ENCODE results near the gene NELL1.

NELL1 gene

DNA sequence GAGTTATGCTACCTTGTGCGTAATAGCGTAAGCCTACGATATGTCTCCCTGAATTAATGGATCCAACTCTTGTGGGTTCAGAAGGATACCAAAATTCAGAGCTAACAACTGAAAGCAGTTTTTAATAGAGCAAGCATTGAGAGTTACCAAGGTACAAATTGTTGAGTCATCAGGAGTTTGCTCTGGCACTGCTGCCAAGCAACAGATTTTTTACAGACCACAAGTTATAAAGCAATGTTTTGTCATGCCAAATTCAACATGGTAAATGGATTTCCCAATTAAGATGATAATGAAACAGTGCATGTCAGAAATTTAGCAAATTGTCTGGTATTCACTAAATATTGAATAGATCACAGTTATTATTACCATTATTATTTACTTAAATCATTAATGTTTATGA lies 295.6 kb downstream of the NELL1 start:
- no peak for TF ChIP-seq GATA2 (IDR thresholded peaks at IDR 0.05; ENCODE audit: low read depth, low read length)
- TF ChIP-seq GATA3 (IDR thresholded peaks at IDR 0.05; ENCODE audit: low read depth, low read length), result no peak

DNA sequence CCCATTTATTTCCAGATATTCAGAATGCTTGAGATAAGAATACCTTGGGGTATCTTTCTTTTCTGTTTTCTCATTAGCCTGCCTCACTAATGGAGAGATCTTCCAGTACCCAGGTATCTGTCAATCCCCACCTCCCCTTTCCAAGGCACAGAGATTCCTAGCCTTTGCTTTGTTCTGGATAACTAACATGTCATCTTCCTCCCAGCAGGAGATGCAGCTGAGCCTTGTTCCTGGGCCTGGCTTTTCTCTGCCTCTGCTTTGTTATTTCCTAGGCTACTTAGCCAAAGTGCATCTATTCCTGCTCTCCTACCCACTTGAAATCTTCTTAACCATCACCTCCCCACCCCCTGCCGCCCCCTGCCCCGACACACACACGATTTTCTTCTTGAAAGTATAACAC lies 297.1 kb downstream of the NELL1 start:
- TF ChIP-seq GATA3 (IDR thresholded peaks at IDR 0.05; ENCODE audit: low read depth, low read length) (no peak), GATA2 (IDR thresholded peaks at IDR 0.05; ENCODE audit: low read depth, low read length) (no peak)

DNA sequence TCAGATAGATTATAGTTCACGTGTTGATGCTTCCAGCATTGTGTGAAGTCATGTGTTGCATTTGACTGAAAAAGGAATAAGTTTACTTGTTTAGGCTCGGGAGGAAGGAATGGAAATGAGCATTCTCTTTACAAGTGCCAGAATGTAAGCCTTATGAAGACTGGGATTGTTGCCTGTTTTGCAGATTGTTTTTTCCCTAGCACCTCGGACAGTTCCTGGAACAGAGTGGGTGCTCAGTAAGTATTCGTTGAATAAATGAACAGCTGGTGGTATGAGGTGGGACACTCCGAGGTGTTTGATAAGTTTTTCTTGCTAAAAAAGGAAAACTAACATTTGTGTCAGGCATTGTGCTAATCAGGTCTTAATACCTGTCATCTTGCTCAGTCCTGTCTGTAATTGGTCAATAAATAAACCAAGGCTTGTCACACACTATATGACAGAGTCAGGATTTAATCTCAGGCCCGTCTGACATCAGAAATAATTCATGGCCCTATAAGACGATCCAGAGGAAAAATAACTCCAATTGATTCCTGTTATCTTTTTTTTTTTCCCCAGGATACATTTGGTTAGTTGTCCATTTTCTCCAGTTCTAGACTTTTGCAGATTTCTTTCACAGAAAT lies 304.7 kb downstream of the NELL1 start:
- TF ChIP-seq GATA2 (IDR thresholded peaks at IDR 0.05; ENCODE audit: low read depth, low read length) (no peak), GATA3 (IDR thresholded peaks at IDR 0.05; ENCODE audit: low read depth, low read length) (no peak)

DNA sequence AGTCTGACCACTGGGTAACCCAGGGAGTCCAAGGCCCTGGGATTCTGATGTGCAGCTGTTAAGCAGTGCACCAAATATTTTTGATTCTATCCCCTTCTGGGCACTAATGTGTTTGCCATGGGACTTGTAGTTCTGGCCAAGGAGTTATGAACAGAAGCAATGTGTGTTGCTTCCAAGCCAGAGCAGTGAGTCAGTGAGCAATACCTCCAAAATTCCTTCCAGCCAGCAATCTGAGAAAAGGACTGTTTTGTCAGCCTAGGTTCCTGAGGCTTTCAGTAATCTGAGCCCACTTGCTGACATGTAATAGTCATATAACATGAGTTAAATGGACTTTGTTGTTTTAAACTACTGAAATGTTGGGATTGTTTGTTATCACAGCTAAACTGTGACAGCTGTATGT lies 311.4 kb downstream of the NELL1 start:
- TF ChIP-seq GATA2 (IDR thresholded peaks at IDR 0.05; ENCODE audit: low read depth, low read length) (no peak), GATA3 (IDR thresholded peaks at IDR 0.05; ENCODE audit: low read depth, low read length) (no peak)

DNA sequence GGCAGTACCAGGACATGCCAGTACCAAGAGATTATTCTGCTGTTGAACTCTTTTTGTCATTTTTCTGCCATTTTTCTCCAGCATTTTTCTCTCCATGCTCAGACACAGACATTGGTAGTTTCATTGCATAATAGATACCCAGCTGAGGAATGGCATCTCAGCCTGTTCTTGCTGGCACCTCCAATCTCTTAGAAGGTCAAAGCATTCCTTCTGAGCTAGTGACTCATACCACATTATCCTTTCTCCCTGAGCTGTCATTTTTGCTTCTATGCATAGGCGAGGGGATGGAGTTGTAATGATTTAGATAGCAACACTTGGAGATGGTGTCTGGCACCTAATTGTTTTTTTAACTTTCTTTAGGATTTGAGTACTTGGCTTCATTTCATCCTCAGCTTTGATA lies 321.1 kb downstream of the NELL1 start:
- TF ChIP-seq GATA3 (IDR thresholded peaks at IDR 0.05; ENCODE audit: low read depth, low read length) (no peak), GATA2 (IDR thresholded peaks at IDR 0.05; ENCODE audit: low read depth, low read length) (no peak)

DNA sequence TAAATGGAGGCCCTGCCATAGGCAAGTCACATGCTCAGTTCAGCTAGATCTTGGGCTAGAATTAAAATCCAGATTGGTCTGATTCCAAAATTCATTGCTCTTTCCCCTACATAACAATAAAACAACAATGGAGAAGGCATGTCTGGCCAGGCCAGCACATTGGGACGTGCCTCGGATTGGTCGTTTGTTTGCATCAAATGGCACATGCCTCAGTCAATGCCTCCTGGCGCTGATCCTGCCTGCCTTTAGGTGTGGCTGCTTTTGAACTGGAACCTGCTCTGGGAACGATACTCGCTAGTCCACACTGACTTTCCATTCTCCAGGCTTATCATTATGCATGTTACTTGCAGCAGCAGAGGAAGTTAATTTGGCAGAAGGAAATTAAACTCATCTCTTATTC lies 322.1 kb downstream of the NELL1 start:
- TF ChIP-seq GATA2 (IDR thresholded peaks at IDR 0.05; ENCODE audit: low read depth, low read length), result no peak
- TF ChIP-seq GATA3 (IDR thresholded peaks at IDR 0.05; ENCODE audit: low read depth, low read length), result no peak

DNA sequence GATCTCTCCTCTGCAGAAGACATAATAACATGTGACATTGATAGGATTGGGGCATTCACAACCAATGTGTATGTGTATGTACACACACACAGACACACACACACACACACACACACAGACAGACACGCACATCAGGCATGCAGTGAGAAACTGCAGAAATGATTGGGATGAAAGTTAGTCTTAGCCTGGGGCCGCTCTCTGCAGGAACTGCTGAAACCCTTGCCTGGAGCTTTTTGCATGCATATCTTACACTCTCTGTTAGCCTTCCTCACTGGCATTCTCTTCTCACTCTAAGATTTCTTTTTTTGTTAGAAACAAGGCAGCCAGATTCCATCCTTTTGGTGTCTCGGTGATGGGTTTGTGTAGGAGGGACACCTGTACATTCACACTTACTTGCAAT lies 337.9 kb downstream of the NELL1 start:
- TF ChIP-seq GATA2 (IDR thresholded peaks at IDR 0.05; ENCODE audit: low read depth, low read length), result no peak
- TF ChIP-seq GATA3 (IDR thresholded peaks at IDR 0.05; ENCODE audit: low read depth, low read length), result no peak

DNA sequence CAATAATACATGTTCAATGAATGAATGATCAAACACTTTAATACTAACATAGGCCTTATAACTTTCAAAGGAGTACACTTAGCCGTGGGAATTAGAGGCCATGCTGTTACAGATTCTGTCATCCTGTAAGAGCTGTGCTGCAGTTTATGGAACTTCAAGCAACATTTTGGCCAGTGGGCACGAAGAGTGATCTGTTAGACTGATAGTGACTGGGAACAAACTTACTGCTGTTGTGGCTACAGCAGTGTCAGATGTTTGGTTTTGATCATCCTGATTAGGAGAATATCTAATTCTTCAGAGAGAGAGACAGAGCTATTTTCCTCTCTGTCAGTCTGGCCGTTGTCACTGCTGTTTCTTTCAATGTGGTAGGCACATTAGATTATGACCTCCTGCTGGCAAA lies 348.9 kb downstream of the NELL1 start:
- peak; percentile 90 for TF ChIP-seq GATA2 (IDR thresholded peaks at IDR 0.05; ENCODE audit: low read depth, low read length)
- peak; percentile 91 for TF ChIP-seq GATA3 (IDR thresholded peaks at IDR 0.05; ENCODE audit: low read depth, low read length)

DNA sequence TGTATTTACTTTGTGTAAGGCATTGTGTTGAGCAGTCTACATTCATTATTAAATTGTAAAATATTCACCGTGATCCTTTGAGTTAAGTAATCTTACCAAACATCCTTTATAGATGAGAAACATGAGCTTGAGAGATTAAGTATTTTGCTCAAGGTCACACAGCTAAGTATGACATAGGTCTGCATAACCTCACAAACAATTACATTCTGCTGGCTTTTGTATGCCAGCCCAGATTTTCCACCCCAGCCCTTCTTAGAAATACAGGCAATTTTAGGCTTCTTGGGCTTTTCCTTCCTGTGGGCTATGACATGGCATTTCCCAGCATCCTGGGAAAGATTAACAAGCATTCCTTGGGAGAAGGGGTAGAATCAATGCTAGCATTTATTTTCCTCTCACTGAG lies 357.3 kb downstream of the NELL1 start:
- no peak for TF ChIP-seq GATA3 (IDR thresholded peaks at IDR 0.05; ENCODE audit: low read depth, low read length)
- no peak for TF ChIP-seq GATA2 (IDR thresholded peaks at IDR 0.05; ENCODE audit: low read depth, low read length)

DNA sequence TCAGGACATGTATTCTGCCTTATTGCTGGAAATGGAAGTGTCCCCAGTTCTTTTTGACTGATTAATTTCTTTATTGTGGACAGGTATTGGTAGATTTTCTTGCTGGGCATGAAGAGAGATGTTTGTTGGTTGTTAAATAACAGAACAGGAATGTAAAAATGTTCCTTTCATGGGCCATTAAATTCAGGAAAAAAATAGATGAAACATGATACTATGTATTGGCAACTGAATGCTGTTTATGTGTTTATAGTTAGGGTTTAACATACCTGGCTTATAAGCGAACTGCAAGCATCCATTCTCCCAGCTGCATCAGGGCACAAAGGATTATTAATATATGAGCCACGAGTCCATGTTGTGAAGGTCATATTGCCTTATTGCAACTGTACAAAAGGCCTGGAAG lies 368.5 kb downstream of the NELL1 start:
- TF ChIP-seq GATA3 (IDR thresholded peaks at IDR 0.05; ENCODE audit: low read depth, low read length), result no peak
- TF ChIP-seq GATA2 (IDR thresholded peaks at IDR 0.05; ENCODE audit: low read depth, low read length), result no peak

DNA sequence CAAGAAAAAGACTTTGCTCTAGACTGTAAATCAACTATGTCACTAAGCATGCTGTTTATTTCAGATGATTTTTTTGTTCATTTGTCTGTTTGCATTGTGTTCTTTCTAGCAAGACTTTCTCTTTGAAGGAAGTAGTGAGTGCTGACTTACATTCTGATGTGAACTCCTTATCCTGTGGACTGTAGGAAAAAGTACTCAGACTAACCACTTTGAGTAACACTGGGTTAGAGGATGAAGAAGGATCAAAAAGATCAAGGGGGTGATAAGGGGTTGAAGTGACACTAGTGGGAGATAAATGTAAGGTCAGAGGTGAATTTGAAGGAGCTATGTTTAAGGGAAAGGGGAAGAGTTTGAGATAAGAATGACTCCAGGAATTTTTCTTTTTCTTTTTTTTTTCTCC lies 369.4 kb downstream of the NELL1 start:
- TF ChIP-seq GATA2 (IDR thresholded peaks at IDR 0.05; ENCODE audit: low read depth, low read length) (no peak), GATA3 (IDR thresholded peaks at IDR 0.05; ENCODE audit: low read depth, low read length) (no peak)

DNA sequence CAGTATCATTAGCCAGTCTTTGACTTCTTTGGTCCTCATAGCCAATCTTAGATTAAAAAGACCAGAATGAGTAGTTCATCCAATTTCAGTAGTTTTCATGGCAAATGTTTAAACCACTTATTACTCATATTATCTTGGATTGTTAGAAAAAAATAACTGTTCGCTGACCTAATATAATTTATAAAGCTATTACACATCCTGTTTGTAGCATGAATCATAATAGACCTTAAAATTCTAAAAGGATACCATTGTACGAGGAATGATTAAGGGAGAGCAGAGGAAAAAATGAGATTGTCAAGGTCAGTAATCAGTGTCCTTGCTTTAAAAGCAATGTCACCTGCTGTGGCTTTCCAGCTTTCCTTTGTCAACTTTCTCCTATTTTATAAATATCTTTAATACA lies 371.2 kb downstream of the NELL1 start:
- TF ChIP-seq GATA2 (IDR thresholded peaks at IDR 0.05; ENCODE audit: low read depth, low read length), result no peak
- TF ChIP-seq GATA3 (IDR thresholded peaks at IDR 0.05; ENCODE audit: low read depth, low read length), result no peak

DNA sequence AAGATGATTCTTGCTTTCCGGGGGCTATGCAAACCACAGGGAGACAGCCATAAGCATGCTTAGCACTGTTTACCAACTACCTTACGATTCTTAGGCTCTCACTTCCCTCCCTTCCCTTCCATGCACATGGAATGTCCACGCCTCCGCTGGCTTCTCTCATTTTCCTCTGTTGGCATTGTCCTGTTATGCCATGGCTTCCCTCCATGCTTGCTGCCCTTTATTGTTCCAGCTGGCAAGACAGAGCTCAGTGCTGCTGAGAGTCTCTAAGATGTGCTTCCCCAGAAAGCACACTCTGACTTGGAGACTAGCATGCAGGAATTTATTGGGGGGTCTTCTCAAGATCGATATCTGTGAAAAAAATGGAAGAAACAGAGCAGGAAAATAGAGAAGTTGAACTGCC lies 379.2 kb downstream of the NELL1 start:
- TF ChIP-seq GATA3 (IDR thresholded peaks at IDR 0.05; ENCODE audit: low read depth, low read length), result no peak

DNA sequence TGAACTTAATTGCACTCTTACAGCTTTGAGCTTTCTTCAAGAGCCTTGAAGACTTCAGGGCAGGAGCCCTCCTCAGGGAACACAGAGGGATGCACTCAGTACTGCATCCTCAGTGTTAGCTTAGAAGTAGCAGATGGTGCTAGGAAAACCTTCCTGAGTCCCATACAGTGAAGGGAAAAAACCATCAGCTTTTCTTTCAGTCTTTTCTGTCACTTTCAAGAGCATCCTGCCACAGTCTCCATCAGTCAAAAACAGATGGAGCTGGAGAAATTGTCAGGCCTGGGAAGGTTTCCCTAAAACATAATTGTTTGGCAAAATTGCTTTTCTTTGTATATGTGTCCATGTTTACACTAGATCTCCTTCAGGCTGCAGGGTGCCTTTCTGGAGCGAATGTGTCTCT lies 384.1 kb downstream of the NELL1 start:
- TF ChIP-seq GATA2 (IDR thresholded peaks at IDR 0.05; ENCODE audit: low read depth, low read length) (no peak), GATA3 (IDR thresholded peaks at IDR 0.05; ENCODE audit: low read depth, low read length) (no peak)

DNA sequence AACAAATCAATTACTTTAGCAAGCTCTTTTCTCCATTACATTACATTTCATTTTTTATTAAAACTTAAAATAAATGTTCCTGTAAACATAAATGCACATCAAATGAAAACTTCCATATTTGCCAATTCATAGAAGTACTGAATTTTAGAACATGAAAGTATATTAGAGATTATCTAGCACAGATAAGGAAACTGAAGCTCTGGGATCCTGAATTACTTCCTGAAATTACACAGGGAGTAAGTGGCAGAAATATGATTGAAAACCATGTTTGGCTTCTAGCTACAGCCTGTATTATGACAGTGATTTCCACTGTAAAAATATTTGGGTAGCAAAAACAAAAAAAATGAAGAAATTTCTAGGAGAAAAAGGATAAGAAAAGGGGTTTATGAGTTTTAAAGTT lies 387.3 kb downstream of the NELL1 start:
- TF ChIP-seq GATA3 (IDR thresholded peaks at IDR 0.05; ENCODE audit: low read depth, low read length), result peak; percentile 69
- no peak for TF ChIP-seq GATA2 (IDR thresholded peaks at IDR 0.05; ENCODE audit: low read depth, low read length)

DNA sequence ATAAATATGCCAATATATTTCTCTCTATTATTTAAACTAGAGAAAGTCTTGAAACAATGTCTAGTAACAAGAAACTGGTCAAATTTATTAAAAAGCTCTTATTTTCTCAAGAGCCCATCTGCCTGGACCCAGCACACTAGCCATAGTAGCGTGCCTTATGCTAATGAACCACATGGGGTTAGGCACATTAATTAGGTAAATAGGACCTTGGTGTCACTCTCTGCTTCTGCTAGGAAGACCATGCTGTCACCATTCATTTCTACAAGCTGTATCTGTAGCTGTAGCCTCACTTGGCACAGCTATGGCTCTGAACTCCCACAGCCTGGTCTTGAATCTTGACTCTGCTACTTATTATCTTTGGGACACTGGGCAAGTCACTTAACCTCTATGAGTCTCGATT lies 390.5 kb downstream of the NELL1 start:
- TF ChIP-seq GATA3 (IDR thresholded peaks at IDR 0.05; ENCODE audit: low read depth, low read length) (no peak), GATA2 (IDR thresholded peaks at IDR 0.05; ENCODE audit: low read depth, low read length) (no peak)
